Measurements from ENCODE around the gene DDB1. TPM values are rescaled to one million over a fixed set of nuclear protein-coding genes. Genes with fewer than 3 reads are reported as not detected.

The DDB1 gene
- total and polyA plus RNA-seq, 9 of the 15 experiments (the other 6 are each of a cell fraction or from before 2014, with no cell fraction given): 172 to 361 (median 266) TPM

- H4K20me1 ChIP-seq (replicated peaks; ENCODE audit: control insufficient read depth, insufficient read depth, low read length): no peaks in the 10 kb centered on the region
- H3K4me2 ChIP-seq (ENCODE audit: insufficient read depth, low read length): no peak overlapping the region
- H3K9me1 ChIP-seq (ENCODE audit: control insufficient read depth, insufficient read depth, low read length): no peaks in the 10 kb centered on the region
- no peaks in the 10 kb centered on the region for H3K9me3 ChIP-seq (replicated peaks; ENCODE audit: control insufficient read depth, insufficient read depth, low read depth, low read length)
- intact Hi-C loops (cut with micrococcal nuclease): no loop called here
- peaks cover 20% of the 10 kb centered on the region; the same call in 2 of the 3 replicates for H3K36me3 ChIP-seq (ENCODE audit: control insufficient read depth, insufficient read depth, low read length)
- no peak overlapping the region for H3K4me3 ChIP-seq
- DNase-seq (ENCODE audit: extremely low read depth in 1 of 4, low spot score in 3 of 4): no peak
- CTCF ChIA-PET (ENCODE audit: low intra/inter-chr PET ratio): interaction anchor here (8.5 kb wide), 1 partner anchor 46 kb away, joined by 135 read pairs; no protein-coding TSS in a partner anchor
- no TSS peak for BruUV-seq (replicated peaks)
- in situ Hi-C loops (cut with MboI): loop anchor here (5.0 kb wide), 1 partner anchor 48 kb away; no protein-coding TSS in a partner anchor
- 97% methylated on average over 22 of the region's 26 CpGs for WGBS (ENCODE audit: insufficient coverage, low coverage, missing lambda C conversion rate)
- POLR2A ChIA-PET: interaction anchor here (1.3 to 1.5 kb wide), 2 partner anchors 28 to 46 kb away, joined by 3 to 5 read pairs; no protein-coding TSS in a partner anchor
- peaks cover 7% of the 10 kb centered on the region; the same call in 2 of the 3 replicates for H3K79me2 ChIP-seq (ENCODE audit: control insufficient read depth, insufficient read depth, low read length)
- ATAC-seq: no peak
- H3K27ac ChIP-seq (ENCODE audit: extremely low read depth, low read depth, low read length): no peak overlapping the region
- no peak for FAIRE-seq
- TF ChIP-seq POLR2G (IDR thresholded peaks at IDR 0.05; ENCODE audit: low read depth, low read length) (0 out of 2 replicates have a peak, but pooled peaks have one; percentile 31), RBFOX2 (IDR thresholded peaks at IDR 0.05; ENCODE audit: low read depth, low read length) (0 out of 2 replicates have a peak, but pooled peaks have one; percentile 28), ZKSCAN1 (IDR thresholded peaks at IDR 0.05; ENCODE audit: low read depth, low read length) (peak; percentile 49; the same call in 1 of the 2 replicates), ZNF280B (CRISPR knock-in tag; IDR thresholded peaks at IDR 0.05) (no peak)
- H3K4me1 ChIP-seq (replicated peaks in 1 of 2; ENCODE audit: control insufficient read depth in 2 of 2, insufficient read depth in 2 of 2, low read length in 2 of 2): peaks cover 58 to 74% of the 10 kb centered on the region in 2 experiments; a peak in 4 of 5 replicates
- no peaks in the 10 kb centered on the region for H3K27me3 ChIP-seq (ENCODE audit: control insufficient read depth in 2 of 2, insufficient read depth in 2 of 2, low read length in 2 of 2)
- H3K9ac ChIP-seq (ENCODE audit: insufficient read depth in 1 of 2, low read depth in 2 of 2, low read length in 2 of 2): no peak overlapping the region
- H2AFZ ChIP-seq (ENCODE audit: low read depth, low read length): no peak overlapping the region
Measured at GRCh38 chr11:61338783-61339489, 6.0 kb upstream of the DDB1 start.
